HepG2 (cell line): ENCODE results near the gene FOSB. TPM values are rescaled to one million over a fixed set of nuclear protein-coding genes. Genes with fewer than 3 reads are reported as not detected.
A peak's percentile ranks its signal among the peaks of the same experiment; 100 is the strongest.

Source experiments
- MAF1 ChIP-seq: sonication (generic); formaldehyde crosslinking; IDR thresholded peaks from 2 replicates; pipeline ENCODE4 v1.5.0; 2020; ENCODE audit warnings: missing genetic modification reagents, borderline replicate concordance
- PAF1 ChIP-seq: IDR thresholded peaks from 2 replicates; pipeline ENCODE4 v1.6.1; 2016; ENCODE audit warnings: missing genetic modification reagents, missing compliant biosample characterization
- PITX1 ChIP-seq: sonication (generic); formaldehyde crosslinking; IDR thresholded peaks from 2 replicates; pipeline ENCODE4 v1.5.1; 2020; ENCODE audit warnings: mild to moderate bottlenecking, missing genetic modification reagents
- POLR2AphosphoS2 ChIP-seq: IDR thresholded peaks from 2 replicates; pipeline ENCODE4 v1.6.1; 2011; ENCODE audit warnings: low read depth, low read length, improper control_type of control experiment
- SIN3B ChIP-seq: fragments of 150-350 bp; IDR thresholded peaks from 2 replicates; pipeline ENCODE4 v1.6.1; 2014; ENCODE audit warnings: low read length
- SMAD9 ChIP-seq: sonication (generic); formaldehyde crosslinking; IDR thresholded peaks from 2 replicates; pipeline ENCODE4 v1.5.1; 2020; ENCODE audit warnings: mild to moderate bottlenecking, missing genetic modification reagents
- TAF15 ChIP-seq: fragments of 200-400 bp; formaldehyde crosslinking; IDR thresholded peaks from one replicate; pipeline ENCODE4 v1.6.1; 2018; ENCODE audit warnings: mild to moderate bottlenecking, low read depth, low read length; ENCODE audit not compliant: poor library complexity, severe bottlenecking
- TOE1 ChIP-seq: sonication (generic); formaldehyde crosslinking; IDR thresholded peaks from 2 replicates; pipeline ENCODE4 v1.4.0; 2020; ENCODE audit warnings: mild to moderate bottlenecking, missing genetic modification reagents
- TSC22D2 ChIP-seq: sonication (generic); formaldehyde crosslinking; IDR thresholded peaks from 2 replicates; pipeline ENCODE4 v1.5.1; 2020; ENCODE audit warnings: missing genetic modification reagents, mild to moderate bottlenecking, borderline replicate concordance
- UBTF ChIP-seq: sonication (generic); formaldehyde crosslinking; IDR thresholded peaks from 2 replicates; pipeline ENCODE4 v1.4.0; 2020; ENCODE audit warnings: mild to moderate bottlenecking, missing genetic modification reagents
- ZFP37 ChIP-seq: sonication (generic); formaldehyde crosslinking; IDR thresholded peaks from 2 replicates; pipeline ENCODE4 v1.4.0; 2020; ENCODE audit warnings: missing genetic modification reagents, borderline replicate concordance
- ZNF20 ChIP-seq: sonication (generic); formaldehyde crosslinking; IDR thresholded peaks from 2 replicates; pipeline ENCODE4 v1.4.0; 2020; ENCODE audit warnings: mild to moderate bottlenecking, moderate library complexity, missing genetic modification reagents
- ZNF326 ChIP-seq: sonication (generic); formaldehyde crosslinking; IDR thresholded peaks from 2 replicates; pipeline ENCODE4 v1.4.0; 2020; ENCODE audit warnings: missing genetic modification reagents, borderline replicate concordance
- ZNF414 ChIP-seq: sonication (generic); formaldehyde crosslinking; IDR thresholded peaks from 2 replicates; pipeline ENCODE4 v1.5.0; 2020; ENCODE audit warnings: missing genetic modification reagents
- ZNF543 ChIP-seq: sonication (generic); formaldehyde crosslinking; IDR thresholded peaks from 2 replicates; pipeline ENCODE4 v1.4.0; 2020; ENCODE audit warnings: mild to moderate bottlenecking, missing genetic modification reagents
- ZNF558 ChIP-seq: sonication (generic); formaldehyde crosslinking; IDR thresholded peaks from 2 replicates; pipeline ENCODE4 v1.9.0; 2022; ENCODE audit warnings: mild to moderate bottlenecking, missing genetic modification reagents, borderline replicate concordance
- ZNF784 ChIP-seq: sonication (generic); formaldehyde crosslinking; IDR thresholded peaks from 2 replicates; pipeline ENCODE4 v1.5.1; 2020; ENCODE audit warnings: missing genetic modification reagents, mild to moderate bottlenecking, borderline replicate concordance
- ZNF878 ChIP-seq: sonication (generic); formaldehyde crosslinking; IDR thresholded peaks from 2 replicates; pipeline ENCODE4 v1.8.1; 2023; ENCODE audit warnings: mild to moderate bottlenecking, missing genetic modification reagents, moderate library complexity
- polyA plus RNA-seq, 8 experiments: library from polyadenylated mRNA; depleted of rRNA in 3 of 8; stranded (reverse) in 7 of 8; unstranded in 1 of 8; fragments of >200 nt; fragmentation: Illumina TruSeq in 4 of 8; extraction: Trizol in 4 of 8; gene quantifications; 2 replicates each; pipeline versions ENCODE4 v1.2.1 to v1.2.3, GENCODE V29; 2011 to 2016; ENCODE audit warnings: low read depth in 4 of 8, missing spikeins in 1 of 8, mixed read lengths in 1 of 8; ENCODE audit not compliant: insufficient read depth in 1 of 8
- total RNA-seq, 5 experiments: library from RNA; depleted of rRNA; stranded (reverse); fragments of >200 nt; fragmentation: Illumina TruSeq; extraction: Trizol; gene quantifications; 2 replicates each; pipeline ENCODE4 v1.2.3, GENCODE V29; 2016; ENCODE audit warnings: low read depth in 1 of 5
- TF ChIP-seq, protein P1 (sequence below): IDR thresholded peaks from 2 replicates; pipeline ENCODE4 v1.6.1; 2012; ENCODE audit warnings: low read depth, low read length, improper control_type of control experiment

FOSB gene
- total and polyA plus RNA-seq, 2 of the 13 experiments (the other 11 are each of a cell fraction or from before 2014, with no cell fraction given), result 2.8 to 6.0 TPM

- TF ChIP-seq MAF1 (CRISPR knock-in tag) (0 out of 2 replicates have a peak, but pooled peaks have one; percentile 49), SIN3B (no peak), SMAD9 (CRISPR knock-in tag) (no peak), TAF15 (no peak), TSC22D2 (CRISPR knock-in tag) (no peak), POLR2AphosphoS2 (no peak), TOE1 (CRISPR knock-in tag) (no peak), ZNF558 (CRISPR knock-in tag) (no peak; the same call in 1 of the 2 replicates), ZNF326 (CRISPR knock-in tag) (no peak), ZNF878 (CRISPR knock-in tag) (no peak), ZFP37 (CRISPR knock-in tag) (no peak), PITX1 (CRISPR knock-in tag) (no peak), PAF1 (CRISPR knock-in tag) (no peak), ZNF20 (no peak), UBTF (CRISPR knock-in tag) (peak; percentile 42; the same call in 1 of the 2 replicates), ZNF414 (no peak), ZNF543 (CRISPR knock-in tag) (no peak), ZNF784 (CRISPR knock-in tag) (no peak; the same call in 1 of the 2 replicates)
- TF ChIP-seq, protein P1, sequence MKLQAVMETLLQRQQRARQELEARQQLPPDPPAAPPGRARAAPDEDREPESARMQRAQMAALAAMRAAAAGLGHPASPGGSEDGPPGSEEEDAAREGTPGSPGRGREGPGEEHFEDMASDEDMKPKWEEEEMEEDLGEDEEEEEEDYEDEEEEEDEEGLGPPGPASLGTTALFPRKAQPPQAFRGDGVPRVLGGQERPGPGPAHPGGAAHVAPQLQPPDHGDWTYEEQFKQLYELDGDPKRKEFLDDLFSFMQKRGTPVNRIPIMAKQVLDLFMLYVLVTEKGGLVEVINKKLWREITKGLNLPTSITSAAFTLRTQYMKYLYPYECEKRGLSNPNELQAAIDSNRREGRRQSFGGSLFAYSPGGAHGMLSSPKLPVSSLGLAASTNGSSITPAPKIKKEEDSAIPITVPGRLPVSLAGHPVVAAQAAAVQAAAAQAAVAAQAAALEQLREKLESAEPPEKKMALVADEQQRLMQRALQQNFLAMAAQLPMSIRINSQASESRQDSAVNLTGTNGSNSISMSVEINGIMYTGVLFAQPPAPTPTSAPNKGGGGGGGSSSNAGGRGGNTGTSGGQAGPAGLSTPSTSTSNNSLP, result 0 out of 2 replicates have a peak, but pooled peaks have one; percentile 3
These were observed 28.1 kb upstream of the FOSB start (continued) for GRCh38 chr19:45439569-45440258.
